ENCODE results near the gene PPM1L. TPM values are rescaled to one million over a fixed set of nuclear protein-coding genes. Genes with fewer than 3 reads are reported as not detected.

Gene PPM1L
- total RNA-seq, 1 donor from 2014 or later: 12.2 TPM

DNA sequence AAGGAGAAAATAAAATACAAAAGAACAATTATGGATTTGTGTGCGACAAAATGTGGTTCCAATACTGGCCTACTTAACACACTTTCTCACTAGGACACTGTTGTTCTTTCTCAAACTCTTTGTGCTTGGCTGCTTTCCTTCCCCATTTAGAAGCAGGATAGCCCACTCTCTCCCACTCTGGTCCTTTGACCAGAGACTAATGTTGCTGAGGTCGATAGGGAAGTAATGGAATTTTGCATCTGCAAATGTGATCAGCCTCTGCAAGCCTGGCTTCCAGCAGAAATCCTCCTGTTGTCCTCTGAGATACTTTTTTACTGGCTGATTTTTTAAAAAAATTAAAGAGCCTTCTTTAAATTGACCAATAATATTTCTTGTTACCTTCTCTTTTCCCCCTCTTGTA lies 71.0 kb downstream of the PPM1L start:
- TF ChIP-seq, protein P1, sequence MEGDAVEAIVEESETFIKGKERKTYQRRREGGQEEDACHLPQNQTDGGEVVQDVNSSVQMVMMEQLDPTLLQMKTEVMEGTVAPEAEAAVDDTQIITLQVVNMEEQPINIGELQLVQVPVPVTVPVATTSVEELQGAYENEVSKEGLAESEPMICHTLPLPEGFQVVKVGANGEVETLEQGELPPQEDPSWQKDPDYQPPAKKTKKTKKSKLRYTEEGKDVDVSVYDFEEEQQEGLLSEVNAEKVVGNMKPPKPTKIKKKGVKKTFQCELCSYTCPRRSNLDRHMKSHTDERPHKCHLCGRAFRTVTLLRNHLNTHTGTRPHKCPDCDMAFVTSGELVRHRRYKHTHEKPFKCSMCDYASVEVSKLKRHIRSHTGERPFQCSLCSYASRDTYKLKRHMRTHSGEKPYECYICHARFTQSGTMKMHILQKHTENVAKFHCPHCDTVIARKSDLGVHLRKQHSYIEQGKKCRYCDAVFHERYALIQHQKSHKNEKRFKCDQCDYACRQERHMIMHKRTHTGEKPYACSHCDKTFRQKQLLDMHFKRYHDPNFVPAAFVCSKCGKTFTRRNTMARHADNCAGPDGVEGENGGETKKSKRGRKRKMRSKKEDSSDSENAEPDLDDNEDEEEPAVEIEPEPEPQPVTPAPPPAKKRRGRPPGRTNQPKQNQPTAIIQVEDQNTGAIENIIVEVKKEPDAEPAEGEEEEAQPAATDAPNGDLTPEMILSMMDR (IDR thresholded peaks at IDR 0.05; ENCODE audit: unreplicated experiment): no peak
- Mint-ChIP-seq H3K4me1 (ENCODE audit: unreplicated experiment) (peaks cover 8% of the 10 kb centered on the region), H3K36me3 (ENCODE audit: low read depth, unreplicated experiment) (no peaks in the 10 kb centered on the region), H3K27ac (ENCODE audit: unreplicated experiment) (no peak overlapping the region), H3K4me3 (ENCODE audit: unreplicated experiment) (no peak overlapping the region), H3K27me3 (ENCODE audit: unreplicated experiment) (no peaks in the 10 kb centered on the region), H3K9me3 (ENCODE audit: unreplicated experiment) (no peaks in the 10 kb centered on the region)
- DNase-seq (ENCODE audit: low spot score): no peak

DNA sequence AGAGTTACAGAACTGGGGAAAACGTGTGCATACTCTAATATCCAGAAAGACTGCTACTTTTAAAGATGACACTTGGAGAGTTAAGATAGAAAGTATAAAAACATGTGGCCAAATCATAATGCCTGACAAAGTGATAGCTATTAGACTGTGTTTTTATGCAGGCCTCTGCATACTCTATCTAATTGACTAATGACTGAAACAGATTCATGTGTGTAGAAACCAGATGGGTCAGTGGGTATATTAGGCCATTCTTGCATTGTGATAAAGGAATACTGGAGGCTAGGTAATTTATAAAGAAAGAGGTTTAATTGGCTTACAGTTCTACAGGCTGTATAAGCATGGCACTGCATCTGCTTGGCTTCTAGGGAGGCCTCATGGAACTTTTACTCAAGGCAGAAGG lies 71.5 kb downstream of the PPM1L start:
- TF ChIP-seq, protein P1 (IDR thresholded peaks at IDR 0.05; ENCODE audit: unreplicated experiment): no peak
- Mint-ChIP-seq H3K27ac (ENCODE audit: unreplicated experiment) (no peak overlapping the region), H3K36me3 (ENCODE audit: low read depth, unreplicated experiment) (no peaks in the 10 kb centered on the region), H3K27me3 (ENCODE audit: unreplicated experiment) (no peaks in the 10 kb centered on the region), H3K4me1 (ENCODE audit: unreplicated experiment) (peaks cover 8% of the 10 kb centered on the region), H3K4me3 (ENCODE audit: unreplicated experiment) (no peak overlapping the region), H3K9me3 (ENCODE audit: unreplicated experiment) (no peaks in the 10 kb centered on the region)
- no peak for DNase-seq (ENCODE audit: low spot score)

DNA sequence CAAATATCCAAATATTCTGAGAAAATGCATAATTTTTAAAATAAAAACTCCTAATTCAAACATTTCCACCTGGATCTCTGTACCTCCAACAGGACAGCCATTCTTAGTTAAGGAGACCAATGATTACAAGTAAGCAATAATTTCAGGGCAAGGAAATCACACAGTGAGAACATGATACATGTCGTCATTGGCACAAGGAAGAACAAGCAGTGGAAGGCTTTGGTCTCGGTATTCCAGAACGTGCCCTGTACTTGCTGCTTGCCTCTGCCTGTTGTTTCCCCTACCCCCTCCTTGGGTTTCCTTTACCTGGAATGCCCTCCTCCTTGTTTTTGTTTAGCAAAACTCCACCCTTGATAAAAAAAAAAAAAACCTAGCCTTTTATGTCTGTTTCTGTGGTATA lies 72.8 kb downstream of the PPM1L start:
- Mint-ChIP-seq H3K27me3 (ENCODE audit: unreplicated experiment) (peaks cover 3% of the 10 kb centered on the region), H3K4me3 (ENCODE audit: unreplicated experiment) (no peak overlapping the region), H3K9me3 (ENCODE audit: unreplicated experiment) (no peaks in the 10 kb centered on the region), H3K36me3 (ENCODE audit: low read depth, unreplicated experiment) (no peaks in the 10 kb centered on the region), H3K4me1 (ENCODE audit: unreplicated experiment) (peaks cover 8% of the 10 kb centered on the region), H3K27ac (ENCODE audit: unreplicated experiment) (no peak overlapping the region)
- no peak for DNase-seq (ENCODE audit: low spot score)
- TF ChIP-seq, protein P1 (IDR thresholded peaks at IDR 0.05; ENCODE audit: unreplicated experiment): no peak

DNA sequence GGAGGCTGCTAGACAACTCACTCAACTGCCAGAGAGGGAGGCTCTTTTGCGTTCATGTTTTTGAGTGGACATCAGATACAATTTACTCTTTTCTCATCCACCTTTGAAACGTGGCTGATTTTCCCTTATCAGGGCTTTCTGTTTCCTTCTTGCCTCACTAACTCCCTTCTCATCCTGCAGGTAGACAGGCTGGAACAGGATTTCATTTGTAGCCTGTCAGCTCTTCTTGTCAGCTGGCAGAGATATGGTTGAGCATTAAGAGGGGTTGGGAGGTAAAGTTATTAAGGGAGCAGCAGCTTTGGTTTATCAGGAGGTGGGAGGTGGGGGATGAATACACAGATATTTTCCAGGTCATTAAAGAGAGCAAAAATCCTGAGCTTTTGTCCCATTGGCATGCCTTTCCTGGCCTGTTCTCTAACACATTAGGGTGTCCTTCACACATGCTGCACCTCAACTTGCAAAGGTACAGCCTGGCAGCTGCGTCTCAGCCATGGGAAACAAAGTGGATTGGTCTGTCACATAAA lies 73.5 kb downstream of the PPM1L start:
- no peak for DNase-seq (ENCODE audit: low spot score)
- H3K27me3 Mint-ChIP-seq (ENCODE audit: unreplicated experiment): peaks cover 3% of the 10 kb centered on the region
- H3K9me3 Mint-ChIP-seq (ENCODE audit: unreplicated experiment): no peaks in the 10 kb centered on the region
- H3K4me3 Mint-ChIP-seq (ENCODE audit: unreplicated experiment): no peak overlapping the region
- peaks cover 8% of the 10 kb centered on the region for H3K4me1 Mint-ChIP-seq (ENCODE audit: unreplicated experiment)
- H3K27ac Mint-ChIP-seq (ENCODE audit: unreplicated experiment): no peak overlapping the region
- no peaks in the 10 kb centered on the region for H3K36me3 Mint-ChIP-seq (ENCODE audit: low read depth, unreplicated experiment)
- TF ChIP-seq, protein P1 (IDR thresholded peaks at IDR 0.05; ENCODE audit: unreplicated experiment): no peak

DNA sequence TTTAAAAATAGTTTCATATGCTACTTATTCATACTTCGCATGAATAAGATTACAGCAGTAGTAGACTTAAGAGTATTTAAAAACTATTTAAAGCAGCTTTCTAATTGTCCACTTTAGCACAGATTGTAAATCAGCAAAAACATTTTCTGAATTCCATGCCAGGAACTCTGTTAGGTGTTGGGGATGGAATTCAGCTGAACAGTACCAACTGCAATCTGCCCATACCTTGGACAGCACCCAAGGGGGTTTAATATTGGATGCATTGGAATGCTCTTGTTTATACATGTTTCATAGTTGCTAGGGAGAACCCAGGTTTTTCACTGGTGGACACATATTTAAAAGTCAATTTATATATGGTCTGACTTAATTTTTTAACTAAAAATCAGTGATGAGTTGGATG lies 74.8 kb downstream of the PPM1L start:
- no peaks in the 10 kb centered on the region for H3K36me3 Mint-ChIP-seq (ENCODE audit: low read depth, unreplicated experiment)
- peaks cover 8% of the 10 kb centered on the region for H3K4me1 Mint-ChIP-seq (ENCODE audit: unreplicated experiment)
- peaks cover 3% of the 10 kb centered on the region for H3K27me3 Mint-ChIP-seq (ENCODE audit: unreplicated experiment)
- DNase-seq (ENCODE audit: low spot score): no peak
- H3K9me3 Mint-ChIP-seq (ENCODE audit: unreplicated experiment): no peaks in the 10 kb centered on the region
- TF ChIP-seq, protein P1 (IDR thresholded peaks at IDR 0.05; ENCODE audit: unreplicated experiment): no peak
- H3K27ac Mint-ChIP-seq (ENCODE audit: unreplicated experiment): no peak overlapping the region
- no peak overlapping the region for H3K4me3 Mint-ChIP-seq (ENCODE audit: unreplicated experiment)

Data from endothelial cell (in vitro differentiated cells).